HepG2 (cell line): ENCODE measurements around the gene SPECC1L. TPM values are rescaled to one million over a fixed set of nuclear protein-coding genes. Genes with fewer than 3 reads are reported as not detected.

Source experiments
- ATAC-seq: fragments of 200-7000 bp; cut with Tn5 transposase; 3 replicates; pipeline ENCODE4 v1.9.1; 2020; ENCODE audit warnings: mild to moderate bottlenecking, moderate library complexity
- BruUV-seq: library from RNA; stranded (reverse); fragments of 400-500 nt; replicated peaks from 2 replicates; lab custom pipeline; 2021; lab: Mats Ljungman, UMichigan
- CTCF ChIA-PET: fragments of 300-600 bp; formaldehyde crosslinking; extraction: SDS; loops from one replicate; lab custom pipeline; 2021; ENCODE audit warnings: low total read pairs, inconsistent platforms, low intra/inter-chr PET ratio; lab: Yijun Ruan, JAX
- POLR2A ChIA-PET: fragments of 350-600 bp; sonication (Branson Sonifier 250); formaldehyde crosslinking; loops from one replicate; lab custom pipeline; 2020; ENCODE audit warnings: antibody characterized with exemption, inconsistent platforms; lab: Yijun Ruan, JAX
- DNase-seq: peaks from one replicate; pipeline ENCODE4 v3.0.0-alpha.2; 2015; ENCODE audit warnings: low spot score
- FAIRE-seq: peaks from 3 replicates; lab custom pipeline; 2011; peaks lifted over from hg19 to GRCh38; lab: Jason Lieb, UNC
- H2AFZ ChIP-seq: one replicate; pipeline ENCODE4 v1.6.1; 2011; ENCODE audit warnings: low read length, inconsistent platforms
- H3K27ac ChIP-seq: fragments of 300-600 bp; 3 replicates; pipeline ENCODE4 v1.8.0; 2011; ENCODE audit warnings: mixed run types, mild to moderate bottlenecking, mixed read lengths, low read length, inconsistent platforms; ENCODE audit not compliant: insufficient read depth; ENCODE audit errors: extremely low read length
- H3K27me3 ChIP-seq, 2 experiments: fragments of 200-600 bp in 1 of 2; 2 replicates in 1 of 2; 3 replicates in 1 of 2; pipeline versions ENCODE4 v1.6.0 to v1.8.0; 2011; ENCODE audit warnings: low read length in 2 of 2, mild to moderate bottlenecking in 2 of 2, moderate library complexity in 2 of 2, inconsistent platforms in 1 of 2; ENCODE audit not compliant: insufficient read depth in 2 of 2, control insufficient read depth in 1 of 2
- H3K36me3 ChIP-seq, 2 experiments: fragments of 200-600 bp in 1 of 2; replicated peaks in 1 of 2; 2 replicates in 1 of 2; 3 replicates in 1 of 2; pipeline versions ENCODE4 v1.5.1 to v1.8.0; 2011; ENCODE audit warnings: low read length in 2 of 2, inconsistent platforms in 1 of 2; ENCODE audit not compliant: insufficient read depth in 2 of 2, control insufficient read depth in 1 of 2
- H3K4me1 ChIP-seq: 2 replicates; pipeline ENCODE4 v1.5.1; 2012; ENCODE audit warnings: low read length, inconsistent platforms; ENCODE audit not compliant: insufficient read depth
- H3K4me2 ChIP-seq: 2 replicates; pipeline ENCODE4 v1.6.0; 2011; ENCODE audit warnings: low read depth, low read length, inconsistent platforms
- H3K4me3 ChIP-seq, 3 experiments: fragments of 200-600 bp in 1 of 3; sonication (generic), shearing (Covaris generic) in 1 of 3; replicated peaks in 1 of 3; 2 replicates each; pipeline ENCODE4 v1.5.1; 2011 to 2016; ENCODE audit warnings: low read length in 3 of 3, inconsistent platforms in 2 of 3, low read depth in 2 of 3, mild to moderate bottlenecking in 2 of 3, control low read depth in 1 of 3, mixed read lengths in 1 of 3; ENCODE audit not compliant: insufficient read depth in 1 of 3
- H3K79me2 ChIP-seq: one replicate; pipeline ENCODE4 v1.6.1; 2011; ENCODE audit warnings: low read length, inconsistent platforms; ENCODE audit not compliant: insufficient read depth
- H3K9ac ChIP-seq: 2 replicates; pipeline ENCODE4 v1.6.0; 2011; ENCODE audit warnings: mild to moderate bottlenecking, low read depth, low read length, inconsistent platforms; ENCODE audit not compliant: insufficient read depth
- H3K9me3 ChIP-seq: 2 replicates; pipeline ENCODE4 v1.5.1; 2012; ENCODE audit warnings: mild to moderate bottlenecking, low read length
- H4K20me1 ChIP-seq: 2 replicates; pipeline ENCODE4 v1.6.0; 2011; ENCODE audit warnings: inconsistent platforms, mild to moderate bottlenecking, low read length, moderate library complexity; ENCODE audit not compliant: insufficient read depth
- FOXP1 ChIP-seq, 2 experiments: fragments of 450-650 bp in 1 of 2; IDR thresholded peaks; 2 replicates each; pipeline ENCODE4 v1.6.1; 2017 to 2018; ENCODE audit warnings: antibody characterized with exemption in 1 of 2
- GABPA ChIP-seq, 2 experiments: IDR thresholded peaks; 2 replicates each; pipeline ENCODE4 v1.6.1; 2011 to 2016; ENCODE audit warnings: low read depth in 2 of 2, low read length in 1 of 2, missing biosample characterization in 1 of 2, missing genetic modification characterization in 1 of 2
- GATAD1 ChIP-seq: IDR thresholded peaks from 2 replicates; pipeline ENCODE4 v1.6.1; 2016; ENCODE audit warnings: missing genetic modification reagents, missing compliant biosample characterization
- KMT2B ChIP-seq: IDR thresholded peaks from 2 replicates; pipeline ENCODE4 v1.6.1; 2016; ENCODE audit warnings: missing genetic modification reagents, missing compliant biosample characterization
- PPARG ChIP-seq: conservative IDR thresholded peaks from 2 replicates; pipeline ENCODE4 v1.6.1; 2016; ENCODE audit warnings: missing biosample characterization, missing genetic modification reagents
- RORA ChIP-seq: sonication (generic); formaldehyde crosslinking; IDR thresholded peaks from 2 replicates; pipeline ENCODE4 v1.5.0; 2020; ENCODE audit warnings: mild to moderate bottlenecking, missing genetic modification reagents, moderate library complexity
- SRSF9 ChIP-seq: fragments of 200-400 bp; formaldehyde crosslinking; IDR thresholded peaks from 2 replicates; pipeline ENCODE4 v1.6.1; 2018; ENCODE audit warnings: borderline replicate concordance, mild to moderate bottlenecking, low read depth, low read length; ENCODE audit not compliant: insufficient read depth, poor library complexity, severe bottlenecking
- THAP11 ChIP-seq: IDR thresholded peaks from 2 replicates; pipeline ENCODE4 v1.6.1; 2016; ENCODE audit warnings: missing biosample characterization, missing genetic modification reagents
- TOPORS ChIP-seq: sonication (generic); formaldehyde crosslinking; IDR thresholded peaks from 2 replicates; pipeline ENCODE4 v1.8.0; 2023; ENCODE audit warnings: mild to moderate bottlenecking, missing genetic modification reagents
- ZFP36L1 ChIP-seq: sonication (generic); formaldehyde crosslinking; IDR thresholded peaks from 2 replicates; pipeline ENCODE4 v1.8.0; 2022; ENCODE audit warnings: mild to moderate bottlenecking, missing genetic modification reagents, moderate library complexity
- ZNF143 ChIP-seq: sonication (generic); formaldehyde crosslinking; IDR thresholded peaks from 2 replicates; pipeline ENCODE4 v1.4.0; 2020; ENCODE audit warnings: missing genetic modification reagents
- ZNF333 ChIP-seq: sonication (generic); formaldehyde crosslinking; IDR thresholded peaks from 2 replicates; pipeline ENCODE4 v1.4.0; 2020; ENCODE audit warnings: mild to moderate bottlenecking, missing genetic modification reagents, borderline replicate concordance
- ZNF343 ChIP-seq: sonication (generic); formaldehyde crosslinking; IDR thresholded peaks from 2 replicates; pipeline ENCODE4 v1.4.0; 2020; ENCODE audit warnings: mild to moderate bottlenecking, missing genetic modification reagents
- ZNF362 ChIP-seq: sonication (generic); formaldehyde crosslinking; IDR thresholded peaks from 2 replicates; pipeline ENCODE4 v1.4.0; 2020; ENCODE audit warnings: missing genetic modification reagents, mild to moderate bottlenecking, borderline replicate concordance
- ZNF468 ChIP-seq: sonication (generic); formaldehyde crosslinking; IDR thresholded peaks from 2 replicates; pipeline ENCODE4 v1.8.0; 2022; ENCODE audit warnings: mild to moderate bottlenecking, moderate library complexity, missing genetic modification reagents
- ZNF772 ChIP-seq: sonication (generic); formaldehyde crosslinking; IDR thresholded peaks from 2 replicates; pipeline ENCODE4 v1.5.0; 2020; ENCODE audit warnings: mild to moderate bottlenecking, missing genetic modification reagents
- ZNF773 ChIP-seq: sonication (generic); formaldehyde crosslinking; IDR thresholded peaks from 2 replicates; pipeline ENCODE4 v1.4.0; 2020; ENCODE audit warnings: missing genetic modification reagents, borderline replicate concordance
- ZSCAN30 ChIP-seq: sonication (generic); formaldehyde crosslinking; IDR thresholded peaks from 2 replicates; pipeline ENCODE4 v1.5.0; 2020; ENCODE audit warnings: mild to moderate bottlenecking, missing genetic modification reagents
- WGBS: methylation state at CpG from one replicate; pipeline ENCODE4 v1.1.6; 2017; ENCODE audit warnings: low lambda C conversion rate; 5-methylcytosine and 5-hydroxymethylcytosine counted together
- in situ Hi-C: cut with HindIII; loops from 2 replicates; pipeline ENCODE4 v1.10.0; 2017; ENCODE audit warnings: low pct_unique_long_range_greater_than_20kb; ENCODE audit not compliant: extremely low pct_ligation_motif_present
- intact Hi-C: fragments of 100-400 bp; cut with micrococcal nuclease; formaldehyde crosslinking; loops from one replicate; pipeline ENCODE4 v1.10.0; 2022; ENCODE audit not compliant: unreplicated experiment
- polyA plus RNA-seq, 8 experiments: library from polyadenylated mRNA; depleted of rRNA in 3 of 8; stranded (reverse) in 7 of 8; unstranded in 1 of 8; fragments of >200 nt; fragmentation: Illumina TruSeq in 4 of 8; extraction: Trizol in 4 of 8; gene quantifications; 2 replicates each; pipeline versions ENCODE4 v1.2.1 to v1.2.3, GENCODE V29; 2011 to 2016; ENCODE audit warnings: low read depth in 4 of 8, missing spikeins in 1 of 8, mixed read lengths in 1 of 8; ENCODE audit not compliant: insufficient read depth in 1 of 8
- total RNA-seq, 5 experiments: library from RNA; depleted of rRNA; stranded (reverse); fragments of >200 nt; fragmentation: Illumina TruSeq; extraction: Trizol; gene quantifications; 2 replicates each; pipeline ENCODE4 v1.2.3, GENCODE V29; 2016; ENCODE audit warnings: low read depth in 1 of 5
- TF ChIP-seq, protein P1 (sequence below): sonication (generic); formaldehyde crosslinking; conservative IDR thresholded peaks from 2 replicates; pipeline ENCODE4 v1.5.0; 2020; ENCODE audit warnings: missing genetic modification reagents
- TF ChIP-seq, protein P2 (sequence below): IDR thresholded peaks from 2 replicates; pipeline ENCODE4 v1.6.1; 2016; ENCODE audit warnings: mild to moderate bottlenecking, missing biosample characterization, missing genetic modification reagents

Gene SPECC1L
- total and polyA plus RNA-seq, 2 of the 13 experiments (the other 11 are each of a cell fraction or from before 2014, with no cell fraction given): 14.1 to 30.3 TPM

DNA sequence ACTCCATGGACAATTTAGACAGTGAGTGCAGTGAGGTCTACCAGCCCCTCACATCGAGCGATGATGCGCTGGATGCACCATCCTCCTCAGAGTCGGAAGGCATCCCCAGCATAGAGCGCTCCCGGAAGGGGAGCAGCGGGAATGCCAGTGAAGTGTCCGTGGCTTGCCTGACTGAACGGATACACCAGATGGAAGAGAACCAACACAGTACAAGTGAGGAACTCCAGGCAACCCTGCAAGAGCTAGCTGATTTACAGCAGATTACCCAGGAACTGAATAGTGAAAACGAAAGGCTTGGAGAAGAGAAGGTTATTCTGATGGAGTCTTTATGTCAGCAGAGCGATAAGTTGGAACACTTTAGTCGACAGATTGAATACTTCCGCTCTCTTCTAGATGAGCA, 51.4 kb downstream of the SPECC1L start:
- no peaks in the 10 kb centered on the region for H3K27me3 ChIP-seq
- WGBS: 96% methylated on average over 13 of the region's 13 CpGs
- H3K4me1 ChIP-seq: peaks cover 26% of the 10 kb centered on the region
- ATAC-seq (no peak), FAIRE-seq (no peak), DNase-seq (no peak)
- H3K4me2 ChIP-seq: no peak overlapping the region
- in situ Hi-C loops (loop anchor here (10.0 kb wide), 1 partner anchor 193 kb away; no protein-coding TSS in a partner anchor), intact Hi-C loops (no loop called here)
- no peak overlapping the region for H3K27ac ChIP-seq
- H3K36me3 ChIP-seq: peaks cover 16 to 56% of the 10 kb centered on the region in 2 experiments
- H4K20me1 ChIP-seq: no peaks in the 10 kb centered on the region
- ChIA-PET POLR2A (no interaction called here), CTCF (no interaction called here)
- BruUV-seq: no TSS peak
- TF ChIP-seq GATAD1 (CRISPR knock-in tag) (no peak), ZNF772 (CRISPR knock-in tag) (no peak), ZNF468 (CRISPR knock-in tag) (no peak), SRSF9 (no peak), FOXP1 (IDR thresholded peaks at IDR 0.05) (no peak), FOXP1 (CRISPR knock-in tag; IDR thresholded peaks at IDR 0.05) (no peak), ZNF333 (CRISPR knock-in tag) (no peak), ZFP36L1 (CRISPR knock-in tag) (no peak), RORA (no peak), ZNF143 (CRISPR knock-in tag) (no peak), GABPA (IDR thresholded peaks at IDR 0.05; ENCODE audit: low read depth, low read length) (no peak), GABPA (CRISPR knock-in tag; IDR thresholded peaks at IDR 0.05; ENCODE audit: low read depth) (no peak), ZNF362 (no peak), THAP11 (no peak), ZNF343 (CRISPR knock-in tag) (no peak), ZNF773 (no peak), KMT2B (no peak), TOPORS (no peak), PPARG (CRISPR knock-in tag) (no peak), ZSCAN30 (CRISPR knock-in tag) (no peak)
- TF ChIP-seq, protein P1, sequence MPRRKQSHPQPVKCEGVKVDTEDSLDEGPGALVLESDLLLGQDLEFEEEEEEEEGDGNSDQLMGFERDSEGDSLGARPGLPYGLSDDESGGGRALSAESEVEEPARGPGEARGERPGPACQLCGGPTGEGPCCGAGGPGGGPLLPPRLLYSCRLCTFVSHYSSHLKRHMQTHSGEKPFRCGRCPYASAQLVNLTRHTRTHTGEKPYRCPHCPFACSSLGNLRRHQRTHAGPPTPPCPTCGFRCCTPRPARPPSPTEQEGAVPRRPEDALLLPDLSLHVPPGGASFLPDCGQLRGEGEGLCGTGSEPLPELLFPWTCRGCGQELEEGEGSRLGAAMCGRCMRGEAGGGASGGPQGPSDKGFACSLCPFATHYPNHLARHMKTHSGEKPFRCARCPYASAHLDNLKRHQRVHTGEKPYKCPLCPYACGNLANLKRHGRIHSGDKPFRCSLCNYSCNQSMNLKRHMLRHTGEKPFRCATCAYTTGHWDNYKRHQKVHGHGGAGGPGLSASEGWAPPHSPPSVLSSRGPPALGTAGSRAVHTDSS (CRISPR knock-in tag): no peak
- TF ChIP-seq, protein P2, sequence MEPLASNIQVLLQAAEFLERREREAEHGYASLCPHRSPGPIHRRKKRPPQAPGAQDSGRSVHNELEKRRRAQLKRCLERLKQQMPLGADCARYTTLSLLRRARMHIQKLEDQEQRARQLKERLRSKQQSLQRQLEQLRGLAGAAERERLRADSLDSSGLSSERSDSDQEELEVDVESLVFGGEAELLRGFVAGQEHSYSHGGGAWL (CRISPR knock-in tag): no peak
- no peaks in the 10 kb centered on the region for H3K79me2 ChIP-seq
- H3K4me3 ChIP-seq: no peak overlapping the region
- H2AFZ ChIP-seq: no peak overlapping the region
- H3K9me3 ChIP-seq: no peaks in the 10 kb centered on the region
- H3K9ac ChIP-seq: no peak overlapping the region
